Measurements from ENCODE around the gene SPON1. TPM values are rescaled to one million over a fixed set of nuclear protein-coding genes. Genes with fewer than 3 reads are reported as not detected.

SPON1 gene
- total and polyA plus RNA-seq, 12 donors = 2.7 to 116 (median 34.4) TPM

- Histone ChIP-seq H3K9me3 (replicated peaks in 1 of 3) (no peaks in the 10 kb centered on the region), H3K36me3 (replicated peaks in 1 of 2) (no peaks in the 10 kb centered on the region), H3K4me1 (replicated peaks in 1 of 2) (no peaks in the 10 kb centered on the region), H3K27ac (no peak overlapping the region), H3K4me3 (no peak overlapping the region), H3K27me3 (no peaks in the 10 kb centered on the region)
- DNase-seq = no peak
- intact Hi-C loops (cut with DNase I) = no loop called here
- TF ChIP-seq CTCF (IDR thresholded peaks at IDR 0.05) = no peak
- TF ChIP-seq POLR2A (IDR thresholded peaks at IDR 0.05) = no peak
- 73 to 93% (median 83%) methylated on average over 3 of the region's 3 CpGs for WGBS, 4 donors
These were observed 17.6 kb upstream of the SPON1 start for GRCh38 chr11:13944911-13945425.

- Histone ChIP-seq H3K27ac (no peak overlapping the region), H3K9me3 (replicated peaks in 1 of 3) (no peaks in the 10 kb centered on the region), H3K36me3 (replicated peaks in 1 of 2) (no peaks in the 10 kb centered on the region), H3K27me3 (no peaks in the 10 kb centered on the region), H3K4me3 (no peak overlapping the region), H3K4me1 (replicated peaks in 1 of 2) (no peaks in the 10 kb centered on the region)
- TF ChIP-seq POLR2A (IDR thresholded peaks at IDR 0.05) (no peak), CTCF (IDR thresholded peaks at IDR 0.05) (no peak)
- DNase-seq = no peak
- intact Hi-C loops (cut with DNase I) = no loop called here
These were observed 15.1 kb upstream of the SPON1 start for GRCh38 chr11:13947379-13947778.

- H3K4me1 ChIP-seq (replicated peaks in 1 of 2) = no peaks in the 10 kb centered on the region
- no peak for TF ChIP-seq CTCF (IDR thresholded peaks at IDR 0.05)
- TF ChIP-seq POLR2A (IDR thresholded peaks at IDR 0.05) = no peak
- no peak overlapping the region for H3K4me3 ChIP-seq
- intact Hi-C loops (cut with DNase I) = loop anchor here in 1 of 2 donors (10.0 kb wide), 1 partner anchor 205 kb away; no protein-coding TSS in a partner anchor
- no peaks in the 10 kb centered on the region for H3K9me3 ChIP-seq (replicated peaks in 1 of 3)
- H3K36me3 ChIP-seq (replicated peaks in 1 of 2) = no peaks in the 10 kb centered on the region
- no peaks in the 10 kb centered on the region for H3K27me3 ChIP-seq
- H3K27ac ChIP-seq = no peak overlapping the region
- no peak for DNase-seq
- WGBS, 4 donors = 21 to 59% (median 38%) methylated on average over 2 of the region's 2 CpGs
These were observed 12.6 kb upstream of the SPON1 start for GRCh38 chr11:13949876-13950275.

- no peak overlapping the region for H3K27ac ChIP-seq
- H3K4me3 ChIP-seq = no peak overlapping the region
- TF ChIP-seq CTCF (IDR thresholded peaks at IDR 0.05) = no peak
- TF ChIP-seq POLR2A (IDR thresholded peaks at IDR 0.05) = no peak
- no peaks in the 10 kb centered on the region for H3K4me1 ChIP-seq (replicated peaks in 1 of 2)
- H3K36me3 ChIP-seq (replicated peaks in 1 of 2) = no peaks in the 10 kb centered on the region
- no peak for DNase-seq
- no peaks in the 10 kb centered on the region for H3K9me3 ChIP-seq (replicated peaks in 1 of 3)
- intact Hi-C loops (cut with DNase I) = loop anchor here in 1 of 2 donors (10.0 kb wide), 1 partner anchor 203 kb away; no protein-coding TSS in a partner anchor
- 51 to 71% (median 55%) methylated on average over 1 of the region's 1 CpG for WGBS, 4 donors
- H3K27me3 ChIP-seq = peaks cover 4% of the 10 kb centered on the region
These were observed 10.3 kb upstream of the SPON1 start for GRCh38 chr11:13952221-13952620.
